ENCODE data around the gene VSIR.

Gene VSIR

GRCh38 chr10:71752391-71753090 lies 20.8 kb downstream of the VSIR start:
- H3F3A ChIP-seq (ENCODE audit: low read depth) = peaks cover 9% of the 10 kb centered on the region
- no peaks in the 10 kb centered on the region for H3K9me2 ChIP-seq (replicated peaks; ENCODE audit: low read depth, low read length)
- TF ChIP-seq CTCF (conservative IDR thresholded peaks at IDR 0.05; ENCODE audit: low read length) = no peak
- no peak for TF ChIP-seq EZH2phosphoT487 (IDR thresholded peaks at IDR 0.05; ENCODE audit: borderline replicate concordance)
- H3K9me3 ChIP-seq (ENCODE audit: insufficient read depth, low read depth, low read length) = no peaks in the 10 kb centered on the region
- no peaks in the 10 kb centered on the region for H3K27me3 ChIP-seq (ENCODE audit: insufficient read depth, low read length, poor library complexity, severe bottlenecking)
- H3K4me2 ChIP-seq (ENCODE audit: low read depth, low read length, poor library complexity, severe bottlenecking) = peak overlapping the region; percentile 10
- H3K4me1 ChIP-seq (ENCODE audit: insufficient read depth, low read length, poor library complexity, severe bottlenecking) = peaks cover 84% of the 10 kb centered on the region
- H3K79me2 ChIP-seq (ENCODE audit: insufficient read depth, low read length) = no peaks in the 10 kb centered on the region
- peak overlapping the region; percentile 13 for H3K9ac ChIP-seq (ENCODE audit: low read depth, low read length, poor library complexity, severe bottlenecking)
- no peak overlapping the region for H2AFZ ChIP-seq (ENCODE audit: low read length)
- H4K20me1 ChIP-seq (ENCODE audit: insufficient read depth, low read length, poor library complexity, severe bottlenecking) = no peaks in the 10 kb centered on the region
- no peak overlapping the region for H3K4me3 ChIP-seq (ENCODE audit: low read length, poor library complexity, severe bottlenecking)
- no peaks in the 10 kb centered on the region for H3K36me3 ChIP-seq (ENCODE audit: insufficient read depth, low read length)

GRCh38 chr10:71751515-71752224 lies 21.6 kb downstream of the VSIR start:
- TF ChIP-seq CTCF (conservative IDR thresholded peaks at IDR 0.05; ENCODE audit: low read length) (no peak), EZH2phosphoT487 (IDR thresholded peaks at IDR 0.05; ENCODE audit: borderline replicate concordance) (no peak)
- Histone ChIP-seq H3F3A (ENCODE audit: low read depth) (peaks cover 9% of the 10 kb centered on the region), H3K36me3 (ENCODE audit: insufficient read depth, low read length) (no peaks in the 10 kb centered on the region), H3K79me2 (ENCODE audit: insufficient read depth, low read length) (no peaks in the 10 kb centered on the region), H3K4me2 (ENCODE audit: low read depth, low read length, poor library complexity, severe bottlenecking) (peak overlapping the region; percentile 10), H4K20me1 (ENCODE audit: insufficient read depth, low read length, poor library complexity, severe bottlenecking) (no peaks in the 10 kb centered on the region), H2AFZ (ENCODE audit: low read length) (no peak overlapping the region), H3K4me1 (ENCODE audit: insufficient read depth, low read length, poor library complexity, severe bottlenecking) (peaks cover 84% of the 10 kb centered on the region), H3K9me2 (replicated peaks; ENCODE audit: low read depth, low read length) (no peaks in the 10 kb centered on the region), H3K4me3 (ENCODE audit: low read length, poor library complexity, severe bottlenecking) (no peak overlapping the region), H3K9me3 (ENCODE audit: insufficient read depth, low read depth, low read length) (no peaks in the 10 kb centered on the region), H3K27me3 (ENCODE audit: insufficient read depth, low read length, poor library complexity, severe bottlenecking) (no peaks in the 10 kb centered on the region), H3K9ac (ENCODE audit: low read depth, low read length, poor library complexity, severe bottlenecking) (no peak overlapping the region)

GRCh38 chr10:71750986-71751385 lies 22.3 kb downstream of the VSIR start:
- H3K9ac ChIP-seq (ENCODE audit: low read depth, low read length, poor library complexity, severe bottlenecking) = peak overlapping the region; percentile 71
- H3K4me2 ChIP-seq (ENCODE audit: low read depth, low read length, poor library complexity, severe bottlenecking) = no peak overlapping the region
- H3F3A ChIP-seq (ENCODE audit: low read depth) = peaks cover 9% of the 10 kb centered on the region
- TF ChIP-seq EZH2phosphoT487 (IDR thresholded peaks at IDR 0.05; ENCODE audit: borderline replicate concordance) (no peak), CTCF (conservative IDR thresholded peaks at IDR 0.05; ENCODE audit: low read length) (no peak)
- H4K20me1 ChIP-seq (ENCODE audit: insufficient read depth, low read length, poor library complexity, severe bottlenecking) = no peaks in the 10 kb centered on the region
- H3K79me2 ChIP-seq (ENCODE audit: insufficient read depth, low read length) = no peaks in the 10 kb centered on the region
- no peak overlapping the region for H3K4me3 ChIP-seq (ENCODE audit: low read length, poor library complexity, severe bottlenecking)
- H3K36me3 ChIP-seq (ENCODE audit: insufficient read depth, low read length) = no peaks in the 10 kb centered on the region
- H2AFZ ChIP-seq (ENCODE audit: low read length) = no peak overlapping the region
- no peaks in the 10 kb centered on the region for H3K9me2 ChIP-seq (replicated peaks; ENCODE audit: low read depth, low read length)
- H3K9me3 ChIP-seq (ENCODE audit: insufficient read depth, low read depth, low read length) = no peaks in the 10 kb centered on the region
- no peaks in the 10 kb centered on the region for H3K27me3 ChIP-seq (ENCODE audit: insufficient read depth, low read length, poor library complexity, severe bottlenecking)
- H3K4me1 ChIP-seq (ENCODE audit: insufficient read depth, low read length, poor library complexity, severe bottlenecking) = peaks cover 84% of the 10 kb centered on the region
